Measurements from ENCODE around the gene PPP1R7.

DNA sequence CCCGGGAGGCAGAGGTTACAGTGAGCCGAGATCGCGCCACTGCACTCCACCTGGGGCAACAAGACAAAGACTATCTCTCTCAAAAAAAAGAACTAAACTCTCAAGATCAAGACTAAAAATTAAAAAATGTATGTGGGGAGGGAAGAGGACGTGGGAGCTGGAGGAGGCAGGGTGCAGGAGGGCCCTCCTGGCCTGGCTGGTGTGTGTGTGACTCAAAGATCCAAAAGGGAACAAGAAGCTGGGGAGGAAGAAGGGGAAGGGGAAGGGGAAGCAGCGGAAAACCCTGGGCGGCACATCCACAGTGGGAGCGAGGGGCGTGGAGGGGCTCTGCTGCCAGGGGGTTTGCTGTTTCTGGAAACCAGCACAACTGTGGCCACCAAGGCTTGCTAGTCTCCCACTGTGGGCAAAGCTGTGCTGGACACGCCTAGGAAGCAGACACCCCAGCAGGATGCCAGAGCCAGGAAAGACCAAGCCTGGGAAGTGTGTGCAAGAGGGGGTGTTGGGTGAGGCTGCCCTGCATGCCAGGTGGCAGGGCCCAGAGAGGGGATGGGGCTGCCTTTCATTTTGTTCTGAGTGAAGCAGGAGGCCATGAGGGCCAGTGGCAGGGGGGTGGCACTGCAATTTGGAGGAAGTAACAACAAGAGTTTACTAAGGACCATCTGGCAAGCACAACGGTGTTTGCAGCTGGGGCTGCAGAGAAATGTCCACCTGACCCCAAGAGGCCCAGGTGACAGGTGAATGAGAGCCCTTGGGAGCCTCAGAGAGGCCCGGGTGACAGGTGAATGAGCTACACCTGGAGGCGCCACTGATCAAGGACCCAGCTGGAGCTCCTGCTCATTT is 82.7 kb downstream of the PPP1R7 start:
- TF ChIP-seq, protein P1, sequence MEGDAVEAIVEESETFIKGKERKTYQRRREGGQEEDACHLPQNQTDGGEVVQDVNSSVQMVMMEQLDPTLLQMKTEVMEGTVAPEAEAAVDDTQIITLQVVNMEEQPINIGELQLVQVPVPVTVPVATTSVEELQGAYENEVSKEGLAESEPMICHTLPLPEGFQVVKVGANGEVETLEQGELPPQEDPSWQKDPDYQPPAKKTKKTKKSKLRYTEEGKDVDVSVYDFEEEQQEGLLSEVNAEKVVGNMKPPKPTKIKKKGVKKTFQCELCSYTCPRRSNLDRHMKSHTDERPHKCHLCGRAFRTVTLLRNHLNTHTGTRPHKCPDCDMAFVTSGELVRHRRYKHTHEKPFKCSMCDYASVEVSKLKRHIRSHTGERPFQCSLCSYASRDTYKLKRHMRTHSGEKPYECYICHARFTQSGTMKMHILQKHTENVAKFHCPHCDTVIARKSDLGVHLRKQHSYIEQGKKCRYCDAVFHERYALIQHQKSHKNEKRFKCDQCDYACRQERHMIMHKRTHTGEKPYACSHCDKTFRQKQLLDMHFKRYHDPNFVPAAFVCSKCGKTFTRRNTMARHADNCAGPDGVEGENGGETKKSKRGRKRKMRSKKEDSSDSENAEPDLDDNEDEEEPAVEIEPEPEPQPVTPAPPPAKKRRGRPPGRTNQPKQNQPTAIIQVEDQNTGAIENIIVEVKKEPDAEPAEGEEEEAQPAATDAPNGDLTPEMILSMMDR (conservative IDR thresholded peaks at IDR 0.05; ENCODE audit: low read depth, low read length) = no peak
- TF ChIP-seq POLR2A (IDR thresholded peaks at IDR 0.05; ENCODE audit: low read depth, low read length) (no peak), RAD21 (IDR thresholded peaks at IDR 0.05; ENCODE audit: low read length) (no peak), CEBPB (IDR thresholded peaks at IDR 0.05; ENCODE audit: low read depth, low read length) (no peak), SMC3 (IDR thresholded peaks at IDR 0.05; ENCODE audit: low read depth, low read length) (no peak), FOS (IDR thresholded peaks at IDR 0.05; ENCODE audit: low read depth, low read length) (no peak), MAFK (IDR thresholded peaks at IDR 0.05; ENCODE audit: low read depth, low read length) (no peak), RFX5 (IDR thresholded peaks at IDR 0.05; ENCODE audit: low read depth, low read length) (no peak), BHLHE40 (IDR thresholded peaks at IDR 0.05; ENCODE audit: low read depth, low read length) (no peak), CHD1 (IDR thresholded peaks at IDR 0.05; ENCODE audit: low read depth, low read length) (no peak), MXI1 (IDR thresholded peaks at IDR 0.05; ENCODE audit: borderline replicate concordance, low read depth, low read length) (no peak)
- TF ChIP-seq, protein P2, sequence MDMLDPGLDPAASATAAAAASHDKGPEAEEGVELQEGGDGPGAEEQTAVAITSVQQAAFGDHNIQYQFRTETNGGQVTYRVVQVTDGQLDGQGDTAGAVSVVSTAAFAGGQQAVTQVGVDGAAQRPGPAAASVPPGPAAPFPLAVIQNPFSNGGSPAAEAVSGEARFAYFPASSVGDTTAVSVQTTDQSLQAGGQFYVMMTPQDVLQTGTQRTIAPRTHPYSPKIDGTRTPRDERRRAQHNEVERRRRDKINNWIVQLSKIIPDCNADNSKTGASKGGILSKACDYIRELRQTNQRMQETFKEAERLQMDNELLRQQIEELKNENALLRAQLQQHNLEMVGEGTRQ (IDR thresholded peaks at IDR 0.05; ENCODE audit: low read depth, low read length) = no peak
- TF ChIP-seq, protein P3, sequence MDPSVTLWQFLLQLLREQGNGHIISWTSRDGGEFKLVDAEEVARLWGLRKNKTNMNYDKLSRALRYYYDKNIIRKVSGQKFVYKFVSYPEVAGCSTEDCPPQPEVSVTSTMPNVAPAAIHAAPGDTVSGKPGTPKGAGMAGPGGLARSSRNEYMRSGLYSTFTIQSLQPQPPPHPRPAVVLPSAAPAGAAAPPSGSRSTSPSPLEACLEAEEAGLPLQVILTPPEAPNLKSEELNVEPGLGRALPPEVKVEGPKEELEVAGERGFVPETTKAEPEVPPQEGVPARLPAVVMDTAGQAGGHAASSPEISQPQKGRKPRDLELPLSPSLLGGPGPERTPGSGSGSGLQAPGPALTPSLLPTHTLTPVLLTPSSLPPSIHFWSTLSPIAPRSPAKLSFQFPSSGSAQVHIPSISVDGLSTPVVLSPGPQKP (IDR thresholded peaks at IDR 0.05; ENCODE audit: borderline replicate concordance, low read depth, low read length) = no peak

All from IMR-90 (cell line).